Epithelial cell of esophagus (primary cell): ENCODE results near the gene ADRM1.

ENCODE experiments used
- DNase-seq: peaks from one replicate; pipeline ENCODE4 v3.0.0; 2010; ENCODE audit warnings: low read depth
- H3K4me3 ChIP-seq: 2 replicates; pipeline ENCODE4 v1.5.1; 2011; ENCODE audit warnings: mild to moderate bottlenecking, low read length, control low read depth
- CTCF ChIP-seq: IDR thresholded peaks from 2 replicates; pipeline ENCODE4 v1.5.1; 2011; ENCODE audit warnings: low read depth, mild to moderate bottlenecking, low read length, control low read depth, inconsistent platforms; ENCODE audit not compliant: insufficient read depth; ENCODE audit errors: missing control alignments

ADRM1 gene

GRCh38 chr20:62323146-62323979 is 20.6 kb downstream of the ADRM1 start:
- no peak for TF ChIP-seq CTCF
- H3K4me3 ChIP-seq, result no peak overlapping the region
- no peak for DNase-seq

GRCh38 chr20:62323980-62324906 is 21.4 kb downstream of the ADRM1 start:
- no peak for DNase-seq
- no peak for TF ChIP-seq CTCF
- H3K4me3 ChIP-seq, result no peak overlapping the region

GRCh38 chr20:62325172-62325905 is 22.5 kb downstream of the ADRM1 start:
- no peak for TF ChIP-seq CTCF
- H3K4me3 ChIP-seq, result no peak overlapping the region
- no peak for DNase-seq

- DNase-seq, result no peak
- no peak overlapping the region for H3K4me3 ChIP-seq
- TF ChIP-seq CTCF, result no peak
Measured at GRCh38 chr20:62326559-62326958, 23.8 kb downstream of the ADRM1 start.

GRCh38 chr20:62326959-62327725 is 24.3 kb downstream of the ADRM1 start:
- no peak for DNase-seq
- H3K4me3 ChIP-seq, result no peak overlapping the region
- no peak for TF ChIP-seq CTCF
